BJ (cell line): ENCODE results near the gene MIDN. TPM values are rescaled to one million over a fixed set of nuclear protein-coding genes. Genes with fewer than 3 reads are reported as not detected.

Experiments used
- CTCF ChIA-PET: fragments of 350-600 bp; formaldehyde crosslinking; extraction: SDS; loops from one replicate; lab custom pipeline; 2021; ENCODE audit warnings: antibody characterized with exemption, inconsistent platforms; lab: Yijun Ruan, JAX
- POLR2A ChIA-PET: fragments of 300-600 bp; sonication (Branson Sonifier 250); formaldehyde crosslinking; extraction: SDS; loops from one replicate; lab custom pipeline; 2021; ENCODE audit warnings: antibody characterized with exemption; lab: Charles Lee
- DNase-seq: peaks from one replicate; pipeline ENCODE4 v3.0.0-alpha.2; 2011; ENCODE audit warnings: low read depth
- H3K27me3 ChIP-seq: 2 replicates; pipeline ENCODE4 v1.6.0; 2011; ENCODE audit warnings: low read length; ENCODE audit not compliant: control insufficient read depth, insufficient read depth
- H3K36me3 ChIP-seq: 2 replicates; pipeline ENCODE4 v1.5.1; 2011; ENCODE audit warnings: low read length; ENCODE audit not compliant: control insufficient read depth, insufficient read depth
- H3K4me3 ChIP-seq: 2 replicates; pipeline ENCODE4 v1.5.1; 2011; ENCODE audit warnings: low read depth, mild to moderate bottlenecking, control low read depth, low read length
- polyA plus RNA-seq: library from polyadenylated mRNA; depleted of rRNA; stranded (reverse); fragments of >200 nt; gene quantifications from 2 replicates; pipeline ENCODE4 v1.2.3, GENCODE V29; 2011
- TF ChIP-seq, protein P1 (sequence below): IDR thresholded peaks from 2 replicates; pipeline ENCODE4 v1.5.1; 2011; ENCODE audit warnings: low read depth, mild to moderate bottlenecking, control low read depth, inconsistent platforms, low read length, moderate library complexity; ENCODE audit not compliant: insufficient read depth

MIDN gene
- polyA plus RNA-seq, 1 experiment = 8.4 TPM

DNA sequence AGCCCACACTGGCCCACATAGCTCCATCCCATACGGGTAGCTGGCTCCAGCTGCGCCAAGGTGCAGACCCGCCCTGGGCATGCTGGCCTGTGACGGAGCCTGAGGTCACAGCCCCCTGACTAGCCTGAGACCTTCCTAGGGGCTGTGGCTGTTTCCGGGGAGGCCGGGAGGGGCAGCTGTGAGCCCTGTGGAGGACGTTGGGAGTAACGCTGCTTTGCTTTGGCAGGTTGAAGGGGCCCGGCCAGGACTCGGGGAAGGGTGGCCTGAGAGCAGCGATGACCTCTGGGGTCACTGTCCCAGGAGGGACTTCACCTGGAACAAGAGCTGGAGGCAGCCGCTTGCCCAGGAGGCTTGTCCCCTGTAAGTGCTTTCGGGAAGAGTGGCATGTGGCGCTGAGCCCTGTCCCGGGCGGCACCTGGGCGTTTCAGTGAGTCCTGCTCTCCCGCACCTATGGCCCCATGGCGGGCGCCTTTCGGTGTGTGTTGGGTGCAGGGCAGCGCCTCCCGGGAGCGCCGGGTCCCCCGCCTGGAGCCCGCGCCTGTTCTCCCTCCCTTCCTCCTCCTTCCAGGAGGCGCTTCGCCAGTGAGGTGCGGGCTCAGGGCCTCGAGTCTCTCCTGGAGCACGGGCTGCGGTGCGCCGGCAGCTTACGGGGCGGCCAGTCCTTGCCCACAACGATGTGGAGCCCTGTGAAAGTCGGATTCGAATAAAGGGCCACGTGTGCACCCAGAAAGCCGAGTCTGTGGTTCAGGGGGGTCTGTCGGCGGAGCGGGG lies 25.9 kb downstream of the MIDN start:
- ChIA-PET POLR2A (no interaction called here), CTCF (interaction anchor here (6.2 kb wide), 1 partner anchor 31 kb away, joined by 46 read pairs; no protein-coding TSS in a partner anchor)
- Histone ChIP-seq H3K27me3 (no peaks in the 10 kb centered on the region), H3K36me3 (peaks cover 43% of the 10 kb centered on the region), H3K4me3 (peak overlapping the region; percentile 75; the same call in 1 of the 2 replicates)
- no peak for DNase-seq
- TF ChIP-seq, protein P1, sequence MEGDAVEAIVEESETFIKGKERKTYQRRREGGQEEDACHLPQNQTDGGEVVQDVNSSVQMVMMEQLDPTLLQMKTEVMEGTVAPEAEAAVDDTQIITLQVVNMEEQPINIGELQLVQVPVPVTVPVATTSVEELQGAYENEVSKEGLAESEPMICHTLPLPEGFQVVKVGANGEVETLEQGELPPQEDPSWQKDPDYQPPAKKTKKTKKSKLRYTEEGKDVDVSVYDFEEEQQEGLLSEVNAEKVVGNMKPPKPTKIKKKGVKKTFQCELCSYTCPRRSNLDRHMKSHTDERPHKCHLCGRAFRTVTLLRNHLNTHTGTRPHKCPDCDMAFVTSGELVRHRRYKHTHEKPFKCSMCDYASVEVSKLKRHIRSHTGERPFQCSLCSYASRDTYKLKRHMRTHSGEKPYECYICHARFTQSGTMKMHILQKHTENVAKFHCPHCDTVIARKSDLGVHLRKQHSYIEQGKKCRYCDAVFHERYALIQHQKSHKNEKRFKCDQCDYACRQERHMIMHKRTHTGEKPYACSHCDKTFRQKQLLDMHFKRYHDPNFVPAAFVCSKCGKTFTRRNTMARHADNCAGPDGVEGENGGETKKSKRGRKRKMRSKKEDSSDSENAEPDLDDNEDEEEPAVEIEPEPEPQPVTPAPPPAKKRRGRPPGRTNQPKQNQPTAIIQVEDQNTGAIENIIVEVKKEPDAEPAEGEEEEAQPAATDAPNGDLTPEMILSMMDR = no peak

DNA sequence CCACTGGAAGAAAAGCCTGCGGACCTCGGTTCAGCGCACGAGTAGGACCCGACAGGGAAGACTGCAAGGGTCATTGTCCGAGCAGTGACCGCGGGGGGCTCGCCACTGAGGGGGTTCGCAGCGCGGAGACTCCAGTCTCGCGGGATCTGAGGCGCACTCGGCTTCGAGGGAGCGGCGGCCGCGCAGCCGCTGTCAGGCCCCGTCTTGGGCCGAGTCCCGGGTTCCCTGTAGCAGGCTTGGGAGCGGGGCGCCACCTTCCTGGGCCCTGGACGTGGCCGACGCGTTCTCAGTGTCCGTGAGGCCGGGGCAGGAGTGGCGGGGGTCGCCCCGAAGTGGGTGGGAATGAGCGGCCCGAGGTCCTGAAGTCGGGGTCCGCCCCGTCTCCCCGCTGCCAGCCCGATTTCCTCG lies 26.5 kb downstream of the MIDN start:
- no peaks in the 10 kb centered on the region for H3K27me3 ChIP-seq
- CTCF ChIA-PET = interaction anchor here (1.0 to 6.2 kb wide), 4 partner anchors 8 to 31 kb away, joined by 3 to 46 read pairs (median 5); no protein-coding TSS in a partner anchor
- TF ChIP-seq, protein P1 = no peak
- no peak for DNase-seq
- POLR2A ChIA-PET = interaction anchor here (0.6 kb wide), 1 partner anchor 31 kb away, joined by 3 read pairs; no protein-coding TSS in a partner anchor
- H3K4me3 ChIP-seq = peak overlapping the region; percentile 75
- peaks cover 43% of the 10 kb centered on the region for H3K36me3 ChIP-seq

DNA sequence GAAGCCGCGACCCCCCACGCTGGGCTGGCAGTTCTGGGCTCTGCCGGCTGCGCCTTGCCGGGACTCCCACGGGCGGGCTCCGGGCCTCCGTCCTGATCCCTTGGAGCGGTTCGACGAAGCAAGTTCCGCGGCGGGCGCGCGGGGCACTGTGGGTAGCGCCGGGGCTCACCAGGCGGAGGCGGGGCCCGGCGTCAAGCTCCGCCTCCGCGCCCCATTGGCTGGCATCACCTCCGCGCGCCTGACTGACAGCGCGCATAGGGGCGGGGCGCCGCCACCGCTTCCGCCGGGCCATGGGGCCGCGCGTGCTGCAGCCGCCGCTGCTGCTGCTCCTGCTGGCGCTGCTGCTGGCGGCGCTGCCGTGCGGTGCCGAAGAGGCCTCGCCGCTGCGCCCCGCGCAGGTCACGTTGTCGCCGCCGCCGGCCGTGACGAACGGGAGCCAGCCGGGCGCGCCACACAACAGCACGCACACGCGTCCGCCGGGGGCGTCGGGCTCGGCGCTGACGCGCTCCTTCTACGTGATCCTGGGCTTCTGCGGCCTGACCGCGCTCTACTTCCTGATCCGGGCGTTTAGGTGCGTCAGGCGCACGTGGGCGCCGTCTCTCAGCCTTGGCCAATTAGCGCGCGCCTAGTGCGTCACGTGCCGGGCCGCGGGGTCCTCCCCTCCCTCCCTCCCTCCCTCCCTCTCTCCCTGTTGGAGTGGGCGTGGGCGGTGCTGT lies 27.0 kb downstream of the MIDN start, which contains the start of gene FAM174C:
Gene FAM174C (plus strand): TSS at position 271 of the 716 bp plus-strand sequence. CDS start 20 bp downstream, at position 291.
- TF ChIP-seq, protein P1 = no peak
- peaks cover 43% of the 10 kb centered on the region for H3K36me3 ChIP-seq
- peak; percentile 57 for DNase-seq

DNA sequence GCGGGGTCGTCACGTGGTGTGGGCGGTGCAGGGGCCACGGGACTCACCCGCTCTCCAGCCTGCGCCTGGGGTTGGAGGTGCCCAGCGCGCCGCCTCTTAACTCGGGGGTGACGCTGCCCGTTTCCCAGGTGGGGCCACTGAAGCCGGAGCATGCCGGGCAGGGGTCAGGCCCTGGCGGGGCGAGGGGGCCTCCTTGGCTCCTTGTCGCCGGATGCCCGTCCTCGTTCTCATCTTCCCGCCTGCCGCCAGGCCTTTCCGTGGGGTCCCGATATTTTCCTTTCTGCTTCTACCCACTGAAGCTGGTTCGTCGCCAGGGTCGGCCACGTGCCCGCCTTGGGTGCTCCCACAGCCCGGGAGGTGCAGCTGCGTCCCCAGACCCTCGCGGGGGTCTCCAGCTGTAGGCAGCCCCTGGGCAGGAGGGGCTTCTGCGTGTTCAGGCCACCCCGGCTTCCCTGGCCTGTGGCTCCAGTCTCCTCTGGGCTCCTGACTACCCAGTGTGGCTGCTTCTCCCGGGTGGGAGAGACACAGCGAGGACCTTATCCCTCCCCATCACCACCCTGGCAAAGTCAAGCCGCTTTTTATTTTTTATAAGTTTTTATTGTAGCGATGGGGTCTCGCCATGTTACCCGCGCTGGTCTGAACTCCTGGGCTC lies 27.7 kb downstream of the MIDN start:
- H3K27me3 ChIP-seq = no peaks in the 10 kb centered on the region
- POLR2A ChIA-PET = no interaction called here
- CTCF ChIA-PET = interaction anchor here (1.5 to 6.2 kb wide), 2 partner anchors 10 to 32 kb away, joined by 7 to 46 read pairs; no protein-coding TSS in a partner anchor
- TF ChIP-seq, protein P1 = no peak
- H3K36me3 ChIP-seq = peaks cover 39% of the 10 kb centered on the region
- DNase-seq = no peak
- peak overlapping the region; percentile 75 for H3K4me3 ChIP-seq

More for the DNA sequence above, 27.0 kb downstream of the MIDN start, which contains the start of gene FAM174C:
- peak within 1 kb of the TSS; percentile 75 for H3K4me3 ChIP-seq
- CTCF ChIA-PET = interaction anchor here (1.0 to 6.2 kb wide), 4 partner anchors 9 to 32 kb away, joined by 3 to 46 read pairs (median 5); no protein-coding TSS in a partner anchor
- no peaks in the 10 kb centered on the region for H3K27me3 ChIP-seq
- POLR2A ChIA-PET = interaction anchor here (0.5 to 0.6 kb wide), 3 partner anchors 31 to 582 kb away, joined by 3 to 10 read pairs (median 3); no protein-coding TSS in a partner anchor
